NT2/D1 (cell line): ENCODE measurements around the gene PRXL2C.

Experiments used
- DNase-seq: peaks from one replicate; pipeline ENCODE4 v3.0.0-alpha.2; 2011; ENCODE audit warnings: low read depth, low spot score
- H3K27me3 ChIP-seq: 2 replicates; pipeline ENCODE4 v1.6.0; 2011; ENCODE audit warnings: mild to moderate bottlenecking; ENCODE audit not compliant: insufficient read length, insufficient read depth
- H3K36me3 ChIP-seq: 2 replicates; pipeline ENCODE4 v1.6.1; 2011; ENCODE audit warnings: mild to moderate bottlenecking, low read length, mixed read lengths; ENCODE audit not compliant: insufficient read depth, insufficient read length
- H3K4me1 ChIP-seq: 2 replicates; pipeline ENCODE4 v1.5.1; 2011; ENCODE audit not compliant: insufficient read depth, insufficient read length
- H3K4me3 ChIP-seq: 2 replicates; pipeline ENCODE4 v1.5.1; 2011; ENCODE audit warnings: low read depth; ENCODE audit not compliant: insufficient read length
- H3K9ac ChIP-seq: 2 replicates; pipeline ENCODE4 v1.6.0; 2011; ENCODE audit warnings: low read depth; ENCODE audit not compliant: insufficient read length
- H3K9me3 ChIP-seq: 2 replicates; pipeline ENCODE4 v1.5.1; 2011; ENCODE audit warnings: mild to moderate bottlenecking, low read length; ENCODE audit not compliant: insufficient read depth
- SUZ12 ChIP-seq: IDR thresholded peaks from 2 replicates; pipeline ENCODE4 v1.6.1; 2011; ENCODE audit not compliant: insufficient read length, insufficient read depth; ENCODE audit errors: extremely low read depth
- YY1 ChIP-seq: IDR thresholded peaks from 2 replicates; pipeline ENCODE4 v1.6.1; 2011; ENCODE audit not compliant: insufficient read length, insufficient read depth
- ZNF274 ChIP-seq: IDR thresholded peaks from 2 replicates; pipeline ENCODE4 v1.6.1; 2011; ENCODE audit warnings: mild to moderate bottlenecking, low read depth, low read length

Gene PRXL2C

GRCh38 chr9:96663506-96664120 is 8.5 kb upstream of the PRXL2C start:
- H3K4me1 ChIP-seq: no peaks in the 10 kb centered on the region
- TF ChIP-seq ZNF274 (no peak), YY1 (no peak), SUZ12 (no peak)

DNA sequence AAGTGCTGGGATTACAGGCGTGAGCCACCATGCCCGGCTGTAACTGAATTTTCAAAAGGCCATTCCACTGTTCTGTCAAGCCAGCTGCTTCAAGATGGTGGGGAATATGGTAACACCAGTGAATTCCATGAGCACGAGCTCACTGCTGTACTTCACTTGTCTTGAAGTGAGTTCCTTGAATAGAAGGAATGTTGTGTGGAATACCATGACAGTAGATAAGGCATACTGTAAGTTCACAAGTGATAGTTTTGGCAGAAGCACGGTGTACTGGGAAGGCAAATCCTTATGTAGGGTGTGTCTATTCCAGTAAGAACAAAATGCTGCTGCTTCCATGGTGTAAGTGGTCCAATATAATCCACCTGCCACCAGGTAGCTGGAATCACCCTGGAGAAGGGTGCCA is 6.6 kb upstream of the PRXL2C start:
- no peak overlapping the region for H3K9ac ChIP-seq
- H3K9me3 ChIP-seq: no peaks in the 10 kb centered on the region
- H3K27me3 ChIP-seq: no peaks in the 10 kb centered on the region
- DNase-seq: peak; percentile 50
- TF ChIP-seq ZNF274 (no peak), SUZ12 (no peak), YY1 (no peak)
- H3K4me3 ChIP-seq: no peak overlapping the region
- H3K36me3 ChIP-seq: no peaks in the 10 kb centered on the region
- H3K4me1 ChIP-seq: no peaks in the 10 kb centered on the region

More at GRCh38 chr9:96663506-96664120, 8.5 kb upstream of the PRXL2C start:
- Histone ChIP-seq H3K27me3 (no peaks in the 10 kb centered on the region), H3K9me3 (no peaks in the 10 kb centered on the region), H3K9ac (no peak overlapping the region), H3K36me3 (no peaks in the 10 kb centered on the region), H3K4me3 (no peak overlapping the region)
- no peak for DNase-seq

GRCh38 chr9:96660692-96661248 is 5.7 kb upstream of the PRXL2C start:
- H3K9ac ChIP-seq: no peak overlapping the region
- H3K36me3 ChIP-seq: no peaks in the 10 kb centered on the region
- H3K27me3 ChIP-seq: no peaks in the 10 kb centered on the region
- DNase-seq: no peak
- TF ChIP-seq SUZ12 (no peak), ZNF274 (no peak), YY1 (no peak)
- H3K4me3 ChIP-seq: no peak overlapping the region
- H3K4me1 ChIP-seq: no peaks in the 10 kb centered on the region
- H3K9me3 ChIP-seq: no peaks in the 10 kb centered on the region

- Histone ChIP-seq H3K9me3 (no peaks in the 10 kb centered on the region), H3K27me3 (no peaks in the 10 kb centered on the region), H3K36me3 (peaks cover 20% of the 10 kb centered on the region), H3K4me3 (peak overlapping the region; percentile 75), H3K9ac (peak overlapping the region; percentile 85), H3K4me1 (no peaks in the 10 kb centered on the region)
- no peak for DNase-seq
- no peak for TF ChIP-seq YY1
- no peak for TF ChIP-seq SUZ12
- TF ChIP-seq ZNF274: no peak
These were observed 493 bp downstream of the PRXL2C start for GRCh38 chr9:96654450-96655197.

DNA sequence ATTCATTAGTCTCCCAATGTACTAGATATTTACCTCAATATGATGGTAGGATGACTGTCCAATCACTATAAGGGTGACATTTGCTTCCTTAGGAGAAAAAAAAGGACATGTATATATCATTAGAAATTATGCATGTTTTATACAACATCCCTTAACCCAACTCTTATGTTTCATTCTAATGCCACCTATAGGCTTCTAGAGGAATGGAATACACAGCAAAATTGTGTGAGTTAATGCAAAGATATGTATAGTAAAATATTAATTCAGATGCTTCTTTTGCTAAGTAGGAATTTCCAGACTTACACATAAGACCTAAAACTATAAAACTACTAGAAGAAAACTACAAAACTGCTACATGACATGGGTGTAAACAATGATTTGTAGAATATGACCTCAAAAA is 3.5 kb downstream of the PRXL2C start:
- Histone ChIP-seq H3K9me3 (no peaks in the 10 kb centered on the region), H3K36me3 (peaks cover 35% of the 10 kb centered on the region), H3K9ac (no peak overlapping the region), H3K4me3 (no peak overlapping the region), H3K27me3 (no peaks in the 10 kb centered on the region), H3K4me1 (no peaks in the 10 kb centered on the region)
- TF ChIP-seq YY1 (no peak), SUZ12 (no peak), ZNF274 (no peak)
- no peak for DNase-seq

DNA sequence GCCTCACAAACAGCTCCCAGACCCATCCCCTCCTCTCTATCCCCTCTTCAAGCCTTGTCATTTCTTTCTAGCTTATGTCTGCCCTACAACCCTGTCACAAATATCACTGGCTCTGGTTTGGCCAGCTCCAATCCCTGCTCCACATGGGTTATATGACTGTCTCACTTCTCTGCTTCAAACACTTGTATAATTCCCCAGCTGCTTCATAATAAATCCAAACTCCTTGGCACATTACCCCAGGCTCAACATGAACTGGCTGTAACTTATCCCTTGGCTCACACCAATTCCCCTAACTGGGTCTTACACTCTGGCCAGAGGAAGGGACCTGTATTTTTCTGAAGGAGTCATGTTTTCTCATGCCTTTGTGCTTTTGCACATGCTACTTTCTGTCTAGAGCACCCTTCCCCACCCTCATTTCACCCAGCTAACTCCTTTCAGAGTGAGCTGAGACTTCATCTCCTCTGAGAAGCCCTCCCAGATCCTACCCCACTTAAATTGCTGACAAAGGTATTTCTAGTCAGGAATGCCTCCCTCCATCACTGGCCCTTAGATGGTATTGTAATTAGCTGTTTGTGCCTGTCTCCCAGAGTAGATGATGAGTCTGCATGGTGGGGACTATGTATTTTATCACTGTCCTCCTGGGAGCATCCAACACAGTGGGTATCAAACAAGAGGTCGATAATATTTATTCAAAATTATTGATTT is 5.3 kb downstream of the PRXL2C start:
- Histone ChIP-seq H3K27me3 (no peaks in the 10 kb centered on the region), H3K4me1 (no peaks in the 10 kb centered on the region), H3K36me3 (peaks cover 49% of the 10 kb centered on the region)

More for the DNA sequence above, 5.3 kb downstream of the PRXL2C start:
- no peaks in the 10 kb centered on the region for H3K9me3 ChIP-seq
- DNase-seq: no peak
- no peak for TF ChIP-seq ZNF274
- no peak for TF ChIP-seq SUZ12
- TF ChIP-seq YY1: no peak
- no peak overlapping the region for H3K4me3 ChIP-seq
- H3K9ac ChIP-seq: no peak overlapping the region
